Keratinocyte (primary cell): ENCODE measurements around the gene MSANTD2. TPM values are rescaled to one million over a fixed set of nuclear protein-coding genes. Genes with fewer than 3 reads are reported as not detected.

Experiments
- DNase-seq: peaks from one replicate; pipeline ENCODE4 v3.0.0-alpha.2; 2011; ENCODE audit warnings: low read depth, missing footprints, low spot score
- FAIRE-seq: peaks from 2 replicates; lab custom pipeline; 2011; peaks lifted over from hg19 to GRCh38; lab: Jason Lieb, UNC
- H2AFZ ChIP-seq: 2 replicates; pipeline ENCODE4 v1.6.0; 2012; ENCODE audit warnings: low read length, control low read depth, inconsistent platforms; ENCODE audit not compliant: control insufficient read depth
- H3K27ac ChIP-seq: 2 replicates; pipeline ENCODE4 v1.5.1; 2011; ENCODE audit warnings: low read length; ENCODE audit not compliant: control insufficient read depth, insufficient read depth
- H3K27me3 ChIP-seq: 3 replicates; pipeline ENCODE4 v1.6.0; 2011; ENCODE audit warnings: low read length; ENCODE audit not compliant: control insufficient read depth, insufficient read depth; ENCODE audit errors: extremely low read depth
- H3K36me3 ChIP-seq, 2 experiments: 2 replicates in 1 of 2; 3 replicates in 1 of 2; pipeline ENCODE4 v1.5.1; 2011; ENCODE audit warnings: low read length in 2 of 2, mild to moderate bottlenecking in 1 of 2; ENCODE audit not compliant: control insufficient read depth in 2 of 2, insufficient read depth in 2 of 2; ENCODE audit errors: extremely low read depth in 1 of 2
- H3K4me1 ChIP-seq: 3 replicates; pipeline ENCODE4 v1.5.1; 2011; ENCODE audit warnings: low read length; ENCODE audit not compliant: control insufficient read depth, insufficient read depth; ENCODE audit errors: extremely low read depth
- H3K4me2 ChIP-seq: 3 replicates; pipeline ENCODE4 v1.6.0; 2011; ENCODE audit warnings: low read depth, low read length; ENCODE audit not compliant: control insufficient read depth, insufficient read depth; ENCODE audit errors: extremely low read depth
- H3K4me3 ChIP-seq, 3 experiments: fragments of 200-600 bp in 1 of 3; sonication (generic) in 1 of 3; 2 replicates in 2 of 3; 3 replicates in 1 of 3; pipeline ENCODE4 v1.5.1; 2011 to 2016; ENCODE audit warnings: low read length in 3 of 3, mild to moderate bottlenecking in 3 of 3, control low read depth in 2 of 3, inconsistent platforms in 1 of 3, low read depth in 1 of 3, mixed read lengths in 1 of 3, mixed run types in 1 of 3, moderate library complexity in 1 of 3; ENCODE audit not compliant: control insufficient read depth in 2 of 3, insufficient read depth in 2 of 3; ENCODE audit errors: extremely low read depth in 1 of 3
- H3K79me2 ChIP-seq: 2 replicates; pipeline ENCODE4 v1.6.0; 2012; ENCODE audit warnings: low read length; ENCODE audit not compliant: control insufficient read depth, insufficient read depth
- H3K9ac ChIP-seq: 3 replicates; pipeline ENCODE4 v1.6.0; 2011; ENCODE audit warnings: low read length; ENCODE audit not compliant: control insufficient read depth, insufficient read depth; ENCODE audit errors: extremely low read depth
- H3K9me1 ChIP-seq: 3 replicates; pipeline ENCODE4 v1.6.0; 2011; ENCODE audit warnings: low read length; ENCODE audit not compliant: control insufficient read depth, insufficient read depth; ENCODE audit errors: extremely low read depth
- H3K9me3 ChIP-seq: 2 replicates; pipeline ENCODE4 v1.5.1; 2012; ENCODE audit warnings: low read depth, low read length; ENCODE audit not compliant: control insufficient read depth
- H4K20me1 ChIP-seq: 3 replicates; pipeline ENCODE4 v1.6.0; 2011; ENCODE audit warnings: low read length; ENCODE audit not compliant: control insufficient read depth, insufficient read depth; ENCODE audit errors: extremely low read depth
- EZH2 ChIP-seq: IDR thresholded peaks from one replicate; pipeline ENCODE4 v1.6.1; 2012; ENCODE audit warnings: inconsistent platforms, mild to moderate bottlenecking, low read length, moderate library complexity
- dilution Hi-C: fragments of 300-500 bp; cut with MboI; formaldehyde crosslinking; loops from one replicate; pipeline ENCODE4 v1.7.0; 2020; ENCODE audit warnings: low sequenced_read_pairs; ENCODE audit not compliant: extremely low pct_ligation_motif_present
- polyA plus RNA-seq, 5 experiments: library from polyadenylated mRNA; depleted of rRNA in 3 of 5; stranded (reverse) in 3 of 5; stranded (forward) in 1 of 5; unstranded in 1 of 5; fragments of >200 nt; gene quantifications; 1 replicate in 1 of 5; 2 replicates in 3 of 5; 3 replicates in 1 of 5; pipeline versions ENCODE4 v1.2.1 to v1.2.3, GENCODE V29; 2011 to 2012; ENCODE audit warnings: missing spikeins in 2 of 5, low read depth in 1 of 5, low replicate concordance in 1 of 5
- TF ChIP-seq, protein P1 (sequence below), 3 experiments: IDR thresholded peaks in 1 of 3; conservative IDR thresholded peaks in 1 of 3; optimal IDR thresholded peaks in 1 of 3; 2 replicates in 2 of 3; 3 replicates in 1 of 3; pipeline versions ENCODE3 to v1.5.1; 2011; ENCODE audit warnings: low read length in 3 of 3, mild to moderate bottlenecking in 3 of 3, moderate library complexity in 2 of 3, control low read depth in 1 of 3, inconsistent platforms in 1 of 3; ENCODE audit not compliant: insufficient read depth in 2 of 3; ENCODE audit errors: extremely low read depth in 1 of 3

The MSANTD2 gene
- polyA plus RNA-seq, 1 donor (not counting 4 experiments of a cell fraction or from before 2014, with no cell fraction given), result 6.6 TPM

GRCh38 chr11:124839972-124840621, 39.9 kb upstream of the MSANTD2 start:
- H3K4me2 ChIP-seq, result peak overlapping the region; percentile 24

DNA sequence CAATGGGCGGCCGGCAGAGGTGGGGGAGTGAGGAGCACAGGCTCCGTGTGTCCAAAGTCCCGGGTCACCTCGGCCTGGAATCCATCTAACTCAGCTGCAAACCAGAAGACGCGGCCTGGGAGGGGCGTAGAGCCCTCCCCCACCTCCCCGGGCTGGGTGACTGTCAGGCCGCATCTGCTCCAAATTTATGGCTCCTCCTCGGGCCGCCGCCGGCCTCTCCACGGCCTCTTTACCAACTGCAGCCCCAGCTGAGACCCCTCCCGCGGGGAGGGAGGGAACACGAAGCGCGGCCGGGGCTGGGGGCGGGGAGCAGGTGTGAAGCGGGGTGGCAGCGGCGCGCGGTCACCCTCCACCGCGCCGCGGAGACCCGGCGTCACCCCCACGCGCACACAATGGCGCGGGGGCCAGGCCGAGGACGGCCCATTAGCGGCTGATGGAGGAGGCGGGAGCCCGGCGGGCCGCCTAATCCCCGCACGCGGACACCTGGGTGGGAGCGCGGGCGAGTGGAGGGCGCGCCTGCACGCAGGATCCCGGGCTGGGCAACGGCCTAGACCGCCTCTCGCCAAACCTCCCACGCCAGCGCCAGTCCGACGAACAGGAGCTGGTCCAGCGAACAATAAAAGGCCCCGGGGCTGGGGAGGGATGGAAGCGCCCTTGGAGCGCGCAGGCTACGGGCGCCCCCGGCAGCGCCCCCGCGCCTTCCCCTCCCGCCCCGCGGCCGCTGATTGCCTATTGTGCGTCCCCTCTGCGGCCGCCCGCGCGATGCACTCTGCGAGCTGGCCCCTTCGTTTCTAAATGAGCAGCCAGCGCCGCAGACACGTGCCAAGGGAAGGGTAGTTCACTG, 39.1 kb upstream of the MSANTD2 start:
- Histone ChIP-seq H3K9me3 (no peaks in the 10 kb centered on the region), H3K27ac (no peak overlapping the region), H3K36me3 (no peaks in the 10 kb centered on the region), H3K79me2 (no peaks in the 10 kb centered on the region), H2AFZ (no peak overlapping the region), H3K9ac (no peak overlapping the region), H4K20me1 (peaks cover 5% of the 10 kb centered on the region), H3K27me3 (peaks cover 73% of the 10 kb centered on the region), H3K9me1 (no peaks in the 10 kb centered on the region), H3K4me3 (peak overlapping the region in 1 of 3 experiments; percentile 18), H3K4me2 (peak overlapping the region; percentile 24), H3K4me1 (no peaks in the 10 kb centered on the region)
- DNase-seq (no peak), FAIRE-seq (no peak)
- TF ChIP-seq, protein P1, sequence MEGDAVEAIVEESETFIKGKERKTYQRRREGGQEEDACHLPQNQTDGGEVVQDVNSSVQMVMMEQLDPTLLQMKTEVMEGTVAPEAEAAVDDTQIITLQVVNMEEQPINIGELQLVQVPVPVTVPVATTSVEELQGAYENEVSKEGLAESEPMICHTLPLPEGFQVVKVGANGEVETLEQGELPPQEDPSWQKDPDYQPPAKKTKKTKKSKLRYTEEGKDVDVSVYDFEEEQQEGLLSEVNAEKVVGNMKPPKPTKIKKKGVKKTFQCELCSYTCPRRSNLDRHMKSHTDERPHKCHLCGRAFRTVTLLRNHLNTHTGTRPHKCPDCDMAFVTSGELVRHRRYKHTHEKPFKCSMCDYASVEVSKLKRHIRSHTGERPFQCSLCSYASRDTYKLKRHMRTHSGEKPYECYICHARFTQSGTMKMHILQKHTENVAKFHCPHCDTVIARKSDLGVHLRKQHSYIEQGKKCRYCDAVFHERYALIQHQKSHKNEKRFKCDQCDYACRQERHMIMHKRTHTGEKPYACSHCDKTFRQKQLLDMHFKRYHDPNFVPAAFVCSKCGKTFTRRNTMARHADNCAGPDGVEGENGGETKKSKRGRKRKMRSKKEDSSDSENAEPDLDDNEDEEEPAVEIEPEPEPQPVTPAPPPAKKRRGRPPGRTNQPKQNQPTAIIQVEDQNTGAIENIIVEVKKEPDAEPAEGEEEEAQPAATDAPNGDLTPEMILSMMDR (optimal IDR thresholded peaks at IDR 0.05 in 1 of 3, IDR thresholded peaks at IDR 0.05 in 1 of 3, conservative IDR thresholded peaks at IDR 0.05 in 1 of 3; ENCODE audit: extremely low read depth in 1 of 3, insufficient read depth in 2 of 3, low read length in 3 of 3), result no peak
- TF ChIP-seq EZH2, result peak; percentile 86
- dilution Hi-C loops, result no loop called here

More at GRCh38 chr11:124839972-124840621, 39.9 kb upstream of the MSANTD2 start:
- Histone ChIP-seq H3K9me3 (no peaks in the 10 kb centered on the region), H3K27me3 (peaks cover 74% of the 10 kb centered on the region), H3K4me3 (peak overlapping the region in 1 of 3 experiments; percentile 18), H3K27ac (no peak overlapping the region), H3K36me3 (no peaks in the 10 kb centered on the region), H2AFZ (no peak overlapping the region), H3K9ac (no peak overlapping the region), H3K9me1 (no peaks in the 10 kb centered on the region), H3K79me2 (no peaks in the 10 kb centered on the region), H3K4me1 (no peaks in the 10 kb centered on the region), H4K20me1 (peaks cover 5% of the 10 kb centered on the region)
- dilution Hi-C loops, result no loop called here
- FAIRE-seq, result no peak
- TF ChIP-seq EZH2, result peak; percentile 93
- TF ChIP-seq, protein P1 (optimal IDR thresholded peaks at IDR 0.05 in 1 of 3, IDR thresholded peaks at IDR 0.05 in 1 of 3, conservative IDR thresholded peaks at IDR 0.05 in 1 of 3; ENCODE audit: extremely low read depth in 1 of 3, insufficient read depth in 2 of 3, low read length in 3 of 3), result no peak
- DNase-seq, result no peak
